Ovary (tissue), 9 donors: ENCODE results near the gene DPF3. TPM values are rescaled to one million over a fixed set of nuclear protein-coding genes. Genes with fewer than 3 reads are reported as not detected.

Experiments used
- DNase-seq, 5 donors: peaks; one replicate each; pipeline ENCODE4 v3.0.0-alpha.2; 2019 to 2020
- H3K27ac ChIP-seq, 2 donors: fragments of 200-600 bp; one replicate each; pipeline versions ENCODE4 v1.5.1 to v1.8.0; 2019 to 2022
- H3K27me3 ChIP-seq: fragments of 200-600 bp; one replicate; pipeline ENCODE4 v1.8.0; 2022
- H3K36me3 ChIP-seq: fragments of 200-600 bp; sonication (generic); one replicate; pipeline ENCODE4 v1.5.1; 2019
- H3K4me1 ChIP-seq: one replicate; pipeline ENCODE4 v1.8.1; 2013; ENCODE audit warnings: mild to moderate bottlenecking, moderate library complexity; ENCODE audit not compliant: insufficient read depth
- H3K4me3 ChIP-seq: fragments of 200-600 bp; sonication (generic); one replicate; pipeline ENCODE4 v1.5.1; 2017
- H3K9me3 ChIP-seq, 2 donors: fragments of 200-600 bp in 1 of 2; sonication (generic) in 1 of 2; one replicate each; pipeline versions ENCODE4 v1.5.1 to v1.8.1; 2013 to 2019; ENCODE audit warnings: mild to moderate bottlenecking in 1 of 2, moderate library complexity in 1 of 2
- EP300 ChIP-seq: sonication (generic); formaldehyde crosslinking; IDR thresholded peaks from one replicate; pipeline ENCODE4 v1.6.1; 2017; ENCODE audit warnings: antibody characterized with exemption
- POLR2A ChIP-seq: fragments of 450-650 bp; IDR thresholded peaks from one replicate; pipeline ENCODE4 v1.6.1; 2017; ENCODE audit warnings: antibody characterized with exemption, mild to moderate bottlenecking, moderate library complexity
- WGBS, 3 donors: extraction: QIAGEN DNeasy Blood & Tissue Kit in 1 of 3; methylation state at CpG; one replicate each; pipeline versions ENCODE4 v1.1.5 to v1.1.7; 2013 to 2017; 5-methylcytosine and 5-hydroxymethylcytosine counted together
- intact Hi-C, 4 donors: fragments of 100-400 bp; cut with DNase I; formaldehyde crosslinking; loops; one replicate each; pipeline versions ENCODE4 v1.11.0 to v1.15.1; 2022 to 2023
- polyA plus RNA-seq, 2 donors: library from polyadenylated mRNA; stranded (reverse); fragments of 200-250 nt in 1 of 2; fragments of 350-450 nt in 1 of 2; fragmentation: Illumina TruSeq in 1 of 2; extraction: RNeasy Lipid Tissue Mini Kit (QIAGEN cat#74804) in 1 of 2; gene quantifications; one replicate each; pipeline ENCODE4 v1.2.3, GENCODE V29; 2013 to 2014
- total RNA-seq, 7 donors: library from RNA; depleted of rRNA in 2 of 7; stranded (reverse); fragments of >200 nt in 2 of 7; fragmentation: NEBNext Ultra II Directional in 3 of 7; extraction: Animal tissue kit (Norgen Biotek cat#: 25700) in 3 of 7; gene quantifications; one replicate each; pipeline versions ENCODE4 v1.1.0 to v1.2.4, GENCODE V29; 2016 to 2023
- TF ChIP-seq, protein P1 (sequence below), 3 donors: fragments of 450-650 bp in 2 of 3; fragments of 200-600 bp in 1 of 3; IDR thresholded peaks; one replicate each; pipeline versions ENCODE4 v1.5.1 to v1.8.0; 2016 to 2022; ENCODE audit warnings: antibody characterized with exemption in 3 of 3, mild to moderate bottlenecking in 1 of 3
- donor health status: DM: no; HTN: no; CAD: no; lungs with moderate emphysema.
- donor health status: DM: no; HTN: no; CAD: no.
- donor health status: Bipolar disorder and iron deficiency.
- donor health status: DM: yes; HTN: yes; CAD: no.
- donor health status: DM: no; HTN: no; CAD: no.
- donor health status: DM: yes; HTN: yes; CAD: no.

DPF3 gene
- total and polyA plus RNA-seq, 9 donors: 6.3 to 34.4 (median 21.9) TPM

DNA sequence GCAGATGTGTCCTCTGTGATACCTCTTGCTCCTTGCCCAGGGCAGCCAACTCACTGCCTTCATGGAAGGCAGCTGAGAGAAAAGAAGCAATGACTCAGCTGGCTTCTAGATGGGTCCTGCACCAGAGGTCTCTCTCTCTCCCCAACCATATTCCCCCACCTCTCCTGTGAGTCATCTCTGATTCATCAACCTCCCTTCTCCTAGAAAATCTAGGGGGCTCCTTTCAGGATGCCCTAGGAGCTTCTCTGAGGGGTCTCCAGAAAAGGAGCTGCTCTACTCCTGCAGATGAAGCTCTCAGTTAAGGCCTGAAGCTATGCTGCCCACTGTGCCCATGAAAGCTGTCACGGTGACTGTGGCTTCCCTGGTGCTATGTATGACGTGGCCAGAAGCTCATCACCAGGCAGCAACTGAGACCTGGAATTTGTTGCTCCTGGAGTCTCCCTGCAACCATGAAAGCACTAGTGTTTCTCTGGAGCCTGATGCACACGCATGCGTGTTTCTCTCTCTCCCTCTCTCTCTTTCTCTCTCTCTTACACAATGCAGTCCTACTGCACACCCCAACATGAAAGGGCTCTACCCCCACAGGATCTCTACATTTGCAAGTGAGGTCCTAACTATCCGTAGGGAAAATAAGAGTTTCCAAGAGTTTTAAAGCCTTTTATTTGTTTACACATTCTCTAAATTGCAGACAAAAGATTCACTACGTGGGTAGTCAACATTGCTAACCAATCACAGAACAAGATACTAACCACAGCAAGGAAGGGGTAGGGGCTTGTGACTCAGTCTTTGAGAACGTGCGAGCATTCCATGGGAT is 285.3 kb downstream of the DPF3 start:
- 42 to 65% (median 42%) methylated on average over 8 of the region's 8 CpGs for WGBS, 3 donors
- Histone ChIP-seq H3K9me3 (no peaks in the 10 kb centered on the region), H3K36me3 (no peaks in the 10 kb centered on the region), H3K4me3 (no peak overlapping the region), H3K27me3 (no peaks in the 10 kb centered on the region), H3K27ac (no peak overlapping the region), H3K4me1 (peaks cover 3% of the 10 kb centered on the region)
- no peak for DNase-seq
- intact Hi-C loops: no loop called here
- TF ChIP-seq, protein P1, sequence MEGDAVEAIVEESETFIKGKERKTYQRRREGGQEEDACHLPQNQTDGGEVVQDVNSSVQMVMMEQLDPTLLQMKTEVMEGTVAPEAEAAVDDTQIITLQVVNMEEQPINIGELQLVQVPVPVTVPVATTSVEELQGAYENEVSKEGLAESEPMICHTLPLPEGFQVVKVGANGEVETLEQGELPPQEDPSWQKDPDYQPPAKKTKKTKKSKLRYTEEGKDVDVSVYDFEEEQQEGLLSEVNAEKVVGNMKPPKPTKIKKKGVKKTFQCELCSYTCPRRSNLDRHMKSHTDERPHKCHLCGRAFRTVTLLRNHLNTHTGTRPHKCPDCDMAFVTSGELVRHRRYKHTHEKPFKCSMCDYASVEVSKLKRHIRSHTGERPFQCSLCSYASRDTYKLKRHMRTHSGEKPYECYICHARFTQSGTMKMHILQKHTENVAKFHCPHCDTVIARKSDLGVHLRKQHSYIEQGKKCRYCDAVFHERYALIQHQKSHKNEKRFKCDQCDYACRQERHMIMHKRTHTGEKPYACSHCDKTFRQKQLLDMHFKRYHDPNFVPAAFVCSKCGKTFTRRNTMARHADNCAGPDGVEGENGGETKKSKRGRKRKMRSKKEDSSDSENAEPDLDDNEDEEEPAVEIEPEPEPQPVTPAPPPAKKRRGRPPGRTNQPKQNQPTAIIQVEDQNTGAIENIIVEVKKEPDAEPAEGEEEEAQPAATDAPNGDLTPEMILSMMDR (IDR thresholded peaks at IDR 0.05): no peak
- TF ChIP-seq EP300 (no peak), POLR2A (no peak)

DNA sequence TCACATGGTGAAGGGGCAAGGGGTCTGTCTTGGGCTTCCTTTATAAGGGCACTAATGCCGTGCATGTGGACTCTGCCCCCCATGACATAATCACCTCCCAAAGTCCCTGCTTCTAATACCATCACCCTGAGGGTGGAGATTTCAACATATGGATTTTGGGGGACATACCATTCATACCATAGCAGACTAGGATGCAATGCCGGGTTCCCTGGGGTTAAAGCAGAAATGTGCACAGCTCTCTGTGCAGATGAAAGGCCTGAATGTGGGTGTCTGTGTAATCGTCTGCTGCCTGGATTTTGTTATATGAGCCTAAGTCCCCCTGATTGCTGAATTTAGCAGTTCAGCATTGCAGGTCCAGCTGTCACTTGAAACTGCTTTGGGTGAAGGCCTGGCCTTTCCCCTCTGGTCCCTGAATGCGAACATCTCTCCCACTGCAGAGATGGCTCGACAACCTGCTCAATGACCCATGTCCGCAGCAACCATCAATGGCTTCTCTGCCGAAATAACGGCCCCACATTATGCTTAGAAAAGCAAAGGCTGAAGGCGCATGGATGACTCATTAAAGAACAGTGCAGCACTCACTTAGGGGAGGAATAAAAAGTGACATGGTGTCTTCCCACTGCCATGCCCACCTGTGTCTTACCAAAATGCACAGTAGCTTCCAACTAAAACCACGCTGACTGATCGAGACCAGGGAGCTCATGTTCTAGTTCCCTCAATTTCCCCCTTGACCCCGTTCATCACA is 286.3 kb downstream of the DPF3 start:
- no peak for TF ChIP-seq POLR2A
- TF ChIP-seq, protein P1 (IDR thresholded peaks at IDR 0.05): no peak
- TF ChIP-seq EP300: no peak
- no peaks in the 10 kb centered on the region for H3K9me3 ChIP-seq
- no peaks in the 10 kb centered on the region for H3K36me3 ChIP-seq
- no peak for DNase-seq
- H3K27ac ChIP-seq: no peak overlapping the region
- no peak overlapping the region for H3K4me3 ChIP-seq
- 85 to 92% (median 86%) methylated on average over 12 of the region's 12 CpGs for WGBS, 3 donors
- H3K27me3 ChIP-seq: no peaks in the 10 kb centered on the region
- H3K4me1 ChIP-seq: no peaks in the 10 kb centered on the region
- intact Hi-C loops: no loop called here

- Histone ChIP-seq H3K27ac (no peak overlapping the region), H3K4me1 (no peaks in the 10 kb centered on the region), H3K4me3 (no peak overlapping the region), H3K36me3 (no peaks in the 10 kb centered on the region), H3K27me3 (no peaks in the 10 kb centered on the region), H3K9me3 (no peaks in the 10 kb centered on the region)
- TF ChIP-seq, protein P1 (IDR thresholded peaks at IDR 0.05): no peak
- TF ChIP-seq EP300 (no peak), POLR2A (no peak)
- WGBS, 3 donors: 95 to 100% (median 100%) methylated on average over 1 of the region's 1 CpG
- DNase-seq: no peak
- intact Hi-C loops: no loop called here
Measured at GRCh38 chr14:72606879-72607278, 287.0 kb downstream of the DPF3 start.

DNA sequence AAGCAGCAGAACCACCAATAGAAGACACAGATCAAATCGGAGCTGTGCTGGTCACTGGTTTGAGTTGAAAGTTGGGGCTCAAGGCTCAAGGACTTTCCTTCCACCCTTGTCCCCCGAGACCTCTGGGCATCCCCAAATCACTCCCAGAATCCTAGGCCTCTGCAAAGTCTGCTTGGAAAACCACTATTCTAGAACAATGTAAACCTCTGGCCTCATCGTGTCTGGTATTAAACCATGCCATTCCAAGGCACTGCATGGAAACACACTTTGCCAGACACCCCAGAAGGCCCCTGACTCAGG is 288.0 kb downstream of the DPF3 start:
- H3K27me3 ChIP-seq: no peaks in the 10 kb centered on the region
- 89 to 98% (median 96%) methylated on average over 3 of the region's 3 CpGs for WGBS, 3 donors
- DNase-seq: no peak
- H3K36me3 ChIP-seq: no peaks in the 10 kb centered on the region
- intact Hi-C loops: no loop called here
- H3K27ac ChIP-seq: no peak overlapping the region
- H3K4me1 ChIP-seq: no peaks in the 10 kb centered on the region
- no peak overlapping the region for H3K4me3 ChIP-seq
- no peaks in the 10 kb centered on the region for H3K9me3 ChIP-seq
- TF ChIP-seq EP300 (no peak), POLR2A (no peak)
- TF ChIP-seq, protein P1 (IDR thresholded peaks at IDR 0.05): no peak
